ENCODE data around the gene OR52E5. TPM values are rescaled to one million over a fixed set of nuclear protein-coding genes. Genes with fewer than 3 reads are reported as not detected.

Gene OR52E5
- total RNA-seq, 1 experiment from 2014 or later = not detected

- ChIA-PET POLR2A (no interaction called here), CTCF (no interaction called here)
- H3K4me3 ChIP-seq (ENCODE audit: low read depth in 2 of 2, low read length in 2 of 2) = no peak overlapping the region
- no peaks in the 10 kb centered on the region for H3K4me1 ChIP-seq (ENCODE audit: control insufficient read depth, insufficient read depth, low read length)
- DNase-seq (ENCODE audit: low read depth, low spot score) = no peak
- intact Hi-C loops (cut with micrococcal nuclease; ENCODE audit: unreplicated experiment) (no loop called here), in situ Hi-C loops (cut with HindIII; ENCODE audit: low pct_unique_long_range_greater_than_20kb, low sequenced_read_pairs) (no loop called here)
- BruUV-seq (replicated peaks) = no TSS peak
- ATAC-seq = peak; percentile 58
- no peak overlapping the region for H3K27ac ChIP-seq (ENCODE audit: low read length)
- TF ChIP-seq, protein P1, sequence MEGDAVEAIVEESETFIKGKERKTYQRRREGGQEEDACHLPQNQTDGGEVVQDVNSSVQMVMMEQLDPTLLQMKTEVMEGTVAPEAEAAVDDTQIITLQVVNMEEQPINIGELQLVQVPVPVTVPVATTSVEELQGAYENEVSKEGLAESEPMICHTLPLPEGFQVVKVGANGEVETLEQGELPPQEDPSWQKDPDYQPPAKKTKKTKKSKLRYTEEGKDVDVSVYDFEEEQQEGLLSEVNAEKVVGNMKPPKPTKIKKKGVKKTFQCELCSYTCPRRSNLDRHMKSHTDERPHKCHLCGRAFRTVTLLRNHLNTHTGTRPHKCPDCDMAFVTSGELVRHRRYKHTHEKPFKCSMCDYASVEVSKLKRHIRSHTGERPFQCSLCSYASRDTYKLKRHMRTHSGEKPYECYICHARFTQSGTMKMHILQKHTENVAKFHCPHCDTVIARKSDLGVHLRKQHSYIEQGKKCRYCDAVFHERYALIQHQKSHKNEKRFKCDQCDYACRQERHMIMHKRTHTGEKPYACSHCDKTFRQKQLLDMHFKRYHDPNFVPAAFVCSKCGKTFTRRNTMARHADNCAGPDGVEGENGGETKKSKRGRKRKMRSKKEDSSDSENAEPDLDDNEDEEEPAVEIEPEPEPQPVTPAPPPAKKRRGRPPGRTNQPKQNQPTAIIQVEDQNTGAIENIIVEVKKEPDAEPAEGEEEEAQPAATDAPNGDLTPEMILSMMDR (IDR thresholded peaks at IDR 0.05) = no peak
- TF ChIP-seq POLR2AphosphoS5 (IDR thresholded peaks at IDR 0.05; ENCODE audit: low read depth, low read length) = no peak
- TF ChIP-seq, protein P2, sequence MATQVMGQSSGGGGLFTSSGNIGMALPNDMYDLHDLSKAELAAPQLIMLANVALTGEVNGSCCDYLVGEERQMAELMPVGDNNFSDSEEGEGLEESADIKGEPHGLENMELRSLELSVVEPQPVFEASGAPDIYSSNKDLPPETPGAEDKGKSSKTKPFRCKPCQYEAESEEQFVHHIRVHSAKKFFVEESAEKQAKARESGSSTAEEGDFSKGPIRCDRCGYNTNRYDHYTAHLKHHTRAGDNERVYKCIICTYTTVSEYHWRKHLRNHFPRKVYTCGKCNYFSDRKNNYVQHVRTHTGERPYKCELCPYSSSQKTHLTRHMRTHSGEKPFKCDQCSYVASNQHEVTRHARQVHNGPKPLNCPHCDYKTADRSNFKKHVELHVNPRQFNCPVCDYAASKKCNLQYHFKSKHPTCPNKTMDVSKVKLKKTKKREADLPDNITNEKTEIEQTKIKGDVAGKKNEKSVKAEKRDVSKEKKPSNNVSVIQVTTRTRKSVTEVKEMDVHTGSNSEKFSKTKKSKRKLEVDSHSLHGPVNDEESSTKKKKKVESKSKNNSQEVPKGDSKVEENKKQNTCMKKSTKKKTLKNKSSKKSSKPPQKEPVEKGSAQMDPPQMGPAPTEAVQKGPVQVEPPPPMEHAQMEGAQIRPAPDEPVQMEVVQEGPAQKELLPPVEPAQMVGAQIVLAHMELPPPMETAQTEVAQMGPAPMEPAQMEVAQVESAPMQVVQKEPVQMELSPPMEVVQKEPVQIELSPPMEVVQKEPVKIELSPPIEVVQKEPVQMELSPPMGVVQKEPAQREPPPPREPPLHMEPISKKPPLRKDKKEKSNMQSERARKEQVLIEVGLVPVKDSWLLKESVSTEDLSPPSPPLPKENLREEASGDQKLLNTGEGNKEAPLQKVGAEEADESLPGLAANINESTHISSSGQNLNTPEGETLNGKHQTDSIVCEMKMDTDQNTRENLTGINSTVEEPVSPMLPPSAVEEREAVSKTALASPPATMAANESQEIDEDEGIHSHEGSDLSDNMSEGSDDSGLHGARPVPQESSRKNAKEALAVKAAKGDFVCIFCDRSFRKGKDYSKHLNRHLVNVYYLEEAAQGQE (IDR thresholded peaks at IDR 0.05; ENCODE audit: insufficient read depth in 1 of 2, low read depth in 2 of 2, low read length in 1 of 2) = no peak
- no peak for TF ChIP-seq SIN3A (IDR thresholded peaks at IDR 0.05; ENCODE audit: borderline replicate concordance, insufficient read depth, low read depth, low read length)
- TF ChIP-seq TCF7L2 (IDR thresholded peaks at IDR 0.05; ENCODE audit: low read depth, low read length) = no peak
- no peaks in the 10 kb centered on the region for H3K9me3 ChIP-seq (ENCODE audit: control insufficient read depth, insufficient read depth, low read depth, low read length)
- no peaks in the 10 kb centered on the region for H3K36me3 ChIP-seq (ENCODE audit: control insufficient read depth, insufficient read depth, low read length)
- H3K27me3 ChIP-seq (ENCODE audit: control insufficient read depth, insufficient read depth, low read length) = no peaks in the 10 kb centered on the region
Observed at GRCh38 chr11:5922749-5923426, 29.9 kb downstream of the OR52E5 start.

DNA sequence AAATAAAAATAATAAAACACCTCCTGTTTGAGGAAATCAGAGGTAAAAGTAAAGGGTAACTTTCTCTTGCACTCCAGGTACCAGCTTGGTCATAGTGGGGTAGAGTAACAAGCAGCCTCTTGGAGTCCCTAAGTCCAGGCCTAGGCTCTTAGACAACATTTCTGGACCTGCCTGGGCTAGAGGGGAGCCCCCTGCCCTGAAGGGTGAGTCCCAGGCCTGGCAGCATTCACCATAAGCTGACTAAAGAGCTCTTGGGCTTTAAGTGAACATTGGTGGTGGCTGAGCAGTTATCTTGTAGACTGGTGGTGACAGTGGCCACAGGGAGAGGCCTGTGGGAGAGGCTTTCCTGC, 30.4 kb downstream of the OR52E5 start:
- Histone ChIP-seq H3K9me3 (ENCODE audit: control insufficient read depth, insufficient read depth, low read depth, low read length) (no peaks in the 10 kb centered on the region), H3K4me1 (ENCODE audit: control insufficient read depth, insufficient read depth, low read length) (no peaks in the 10 kb centered on the region), H3K27me3 (ENCODE audit: control insufficient read depth, insufficient read depth, low read length) (no peaks in the 10 kb centered on the region), H3K4me3 (ENCODE audit: low read depth in 2 of 2, low read length in 2 of 2) (no peak overlapping the region), H3K27ac (ENCODE audit: low read length) (no peak overlapping the region), H3K36me3 (ENCODE audit: control insufficient read depth, insufficient read depth, low read length) (no peaks in the 10 kb centered on the region)
- DNase-seq (ENCODE audit: low read depth, low spot score) (no peak), ATAC-seq (no peak)
- in situ Hi-C loops (cut with HindIII; ENCODE audit: low pct_unique_long_range_greater_than_20kb, low sequenced_read_pairs) = no loop called here
- POLR2A ChIA-PET = no interaction called here
- intact Hi-C loops (cut with micrococcal nuclease; ENCODE audit: unreplicated experiment) = no loop called here
- TF ChIP-seq, protein P2 (IDR thresholded peaks at IDR 0.05; ENCODE audit: insufficient read depth in 1 of 2, low read depth in 2 of 2, low read length in 1 of 2) = no peak
- BruUV-seq (replicated peaks) = no TSS peak
- CTCF ChIA-PET = no interaction called here

Data from Panc1 (cell line).